Erythroblast (primary cell): ENCODE measurements around the gene ARL15.

Experiments
- GATA1 ChIP-seq: IDR thresholded peaks from 2 replicates; pipeline ENCODE4 v1.6.1; 2011; ENCODE audit warnings: low read depth, mild to moderate bottlenecking, control low read depth, low read length, moderate library complexity
- POLR2A ChIP-seq: IDR thresholded peaks from 2 replicates; pipeline ENCODE4 v1.6.1; 2011; ENCODE audit warnings: mild to moderate bottlenecking, low read length

DNA sequence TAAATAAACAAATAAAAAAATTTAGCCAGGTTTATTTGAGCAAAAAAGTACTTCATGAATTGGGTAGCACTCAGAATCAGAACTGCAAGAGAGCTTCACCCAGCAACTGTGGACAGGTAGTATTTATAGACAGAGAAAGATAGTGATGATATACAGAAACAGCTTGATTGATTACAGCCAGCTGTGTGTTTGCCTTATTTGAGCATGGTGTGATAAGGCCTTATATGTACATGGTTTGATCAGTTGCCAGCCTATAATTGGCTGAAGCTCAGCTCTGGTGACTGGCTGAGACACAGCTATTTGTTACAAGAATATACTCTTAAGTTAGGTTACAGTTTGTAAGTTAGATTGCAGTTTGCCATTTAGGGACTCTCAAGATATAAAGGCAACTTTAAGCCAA is 34.3 kb upstream of the ARL15 start:
- no peak for TF ChIP-seq POLR2A
- no peak for TF ChIP-seq GATA1
